GM06990 (cell line): ENCODE results near the gene KRTAP1-4.

Experiments used
- DNase-seq: peaks from one replicate; pipeline ENCODE4 v3.0.0-alpha.2; 2011; ENCODE audit not compliant: insufficient read length; ENCODE audit errors: extremely low read depth
- H3K27me3 ChIP-seq: replicated peaks from 2 replicates; pipeline ENCODE4 v1.6.0; 2011; ENCODE audit warnings: low read length; ENCODE audit not compliant: control insufficient read depth, insufficient read depth
- H3K36me3 ChIP-seq: 2 replicates; pipeline ENCODE4 v1.5.1; 2011; ENCODE audit warnings: low read length; ENCODE audit not compliant: control insufficient read depth, insufficient read depth
- H3K4me3 ChIP-seq: replicated peaks from 2 replicates; pipeline ENCODE4 v1.5.1; 2011; ENCODE audit warnings: low read depth, mild to moderate bottlenecking, control low read depth, low read length
- TF ChIP-seq, protein P1 (sequence below): IDR thresholded peaks from 2 replicates; pipeline ENCODE4 v1.5.1; 2011; ENCODE audit warnings: low read length, control low read depth, mild to moderate bottlenecking, inconsistent platforms; ENCODE audit not compliant: insufficient read depth, poor library complexity, severe bottlenecking

Gene KRTAP1-4

DNA sequence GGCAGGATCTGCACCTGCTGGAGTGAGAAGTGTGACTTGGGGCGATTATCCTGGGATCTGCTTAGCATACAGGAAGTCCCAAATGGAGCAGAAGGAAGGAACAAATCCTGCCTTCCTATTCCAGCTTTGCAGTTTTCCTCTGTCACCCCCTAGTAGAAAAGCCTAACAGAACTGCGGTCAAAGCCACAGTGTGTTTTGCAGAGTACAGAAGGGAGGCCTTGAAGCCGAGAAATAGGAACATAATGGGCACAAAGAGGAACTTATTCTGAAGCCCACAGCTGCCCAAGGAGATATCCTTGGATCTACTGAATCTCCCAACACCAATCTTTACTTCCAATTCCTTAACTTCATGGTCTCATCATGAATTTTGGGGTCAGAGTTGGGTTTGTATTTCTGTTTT lies 11.5 kb downstream of the KRTAP1-4 start:
- H3K4me3 ChIP-seq = no peak overlapping the region
- TF ChIP-seq, protein P1, sequence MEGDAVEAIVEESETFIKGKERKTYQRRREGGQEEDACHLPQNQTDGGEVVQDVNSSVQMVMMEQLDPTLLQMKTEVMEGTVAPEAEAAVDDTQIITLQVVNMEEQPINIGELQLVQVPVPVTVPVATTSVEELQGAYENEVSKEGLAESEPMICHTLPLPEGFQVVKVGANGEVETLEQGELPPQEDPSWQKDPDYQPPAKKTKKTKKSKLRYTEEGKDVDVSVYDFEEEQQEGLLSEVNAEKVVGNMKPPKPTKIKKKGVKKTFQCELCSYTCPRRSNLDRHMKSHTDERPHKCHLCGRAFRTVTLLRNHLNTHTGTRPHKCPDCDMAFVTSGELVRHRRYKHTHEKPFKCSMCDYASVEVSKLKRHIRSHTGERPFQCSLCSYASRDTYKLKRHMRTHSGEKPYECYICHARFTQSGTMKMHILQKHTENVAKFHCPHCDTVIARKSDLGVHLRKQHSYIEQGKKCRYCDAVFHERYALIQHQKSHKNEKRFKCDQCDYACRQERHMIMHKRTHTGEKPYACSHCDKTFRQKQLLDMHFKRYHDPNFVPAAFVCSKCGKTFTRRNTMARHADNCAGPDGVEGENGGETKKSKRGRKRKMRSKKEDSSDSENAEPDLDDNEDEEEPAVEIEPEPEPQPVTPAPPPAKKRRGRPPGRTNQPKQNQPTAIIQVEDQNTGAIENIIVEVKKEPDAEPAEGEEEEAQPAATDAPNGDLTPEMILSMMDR = no peak
- H3K27me3 ChIP-seq = no peaks in the 10 kb centered on the region
- H3K36me3 ChIP-seq = no peaks in the 10 kb centered on the region
- no peak for DNase-seq

DNA sequence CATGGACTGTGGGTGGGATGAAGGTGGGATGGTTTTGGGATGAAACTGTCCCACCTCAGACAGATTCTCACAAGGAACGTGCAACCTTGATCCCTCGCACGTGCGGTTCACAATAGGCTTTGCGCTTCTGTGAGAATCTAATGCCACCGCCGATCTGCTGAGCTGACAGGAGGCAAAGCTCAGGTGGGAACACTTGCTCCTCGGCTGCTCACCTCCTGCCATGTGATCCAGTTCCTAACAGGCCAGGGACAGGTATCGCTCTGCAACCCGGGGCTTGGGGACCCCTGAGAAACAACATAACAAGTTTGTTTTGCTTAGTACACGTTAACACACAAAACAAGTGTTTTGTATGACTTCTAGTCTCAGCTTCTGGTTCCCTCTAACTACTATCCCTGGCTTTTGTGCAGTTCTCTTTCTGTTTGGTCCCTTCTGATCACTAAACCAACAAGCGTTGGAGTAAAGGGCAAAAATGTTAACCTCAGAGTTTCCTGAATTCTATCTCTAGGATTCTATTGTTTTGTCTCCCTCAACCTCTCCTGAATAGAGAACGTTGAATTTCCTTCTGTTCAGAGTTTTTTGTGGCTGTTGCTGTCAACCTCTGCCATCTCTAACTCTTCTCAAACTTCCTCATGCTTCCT lies 13.3 kb downstream of the KRTAP1-4 start:
- Histone ChIP-seq H3K36me3 (no peaks in the 10 kb centered on the region), H3K27me3 (no peaks in the 10 kb centered on the region), H3K4me3 (no peak overlapping the region)
- TF ChIP-seq, protein P1 = no peak
- DNase-seq = no peak

DNA sequence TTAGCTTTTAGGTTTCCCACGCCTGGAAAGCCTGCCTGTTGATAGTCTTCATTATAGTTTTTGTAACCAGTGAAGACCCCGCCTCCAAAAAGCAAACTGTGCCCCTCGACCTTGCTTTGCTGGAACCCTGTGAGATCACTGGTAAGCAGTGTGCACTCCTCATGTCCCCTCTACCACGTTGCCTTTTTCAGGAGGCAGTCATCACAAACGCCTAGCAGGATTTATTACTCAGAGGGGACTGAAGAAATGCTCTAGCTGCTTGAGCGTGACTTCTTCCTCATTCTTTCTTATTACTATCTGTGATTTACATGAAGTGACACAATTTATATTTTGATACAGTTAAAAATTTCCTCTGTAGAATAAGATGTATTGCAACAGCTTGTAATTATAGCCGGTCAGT lies 14.5 kb downstream of the KRTAP1-4 start:
- no peak overlapping the region for H3K4me3 ChIP-seq
- DNase-seq = no peak
- no peaks in the 10 kb centered on the region for H3K27me3 ChIP-seq
- TF ChIP-seq, protein P1 = no peak
- no peaks in the 10 kb centered on the region for H3K36me3 ChIP-seq

DNA sequence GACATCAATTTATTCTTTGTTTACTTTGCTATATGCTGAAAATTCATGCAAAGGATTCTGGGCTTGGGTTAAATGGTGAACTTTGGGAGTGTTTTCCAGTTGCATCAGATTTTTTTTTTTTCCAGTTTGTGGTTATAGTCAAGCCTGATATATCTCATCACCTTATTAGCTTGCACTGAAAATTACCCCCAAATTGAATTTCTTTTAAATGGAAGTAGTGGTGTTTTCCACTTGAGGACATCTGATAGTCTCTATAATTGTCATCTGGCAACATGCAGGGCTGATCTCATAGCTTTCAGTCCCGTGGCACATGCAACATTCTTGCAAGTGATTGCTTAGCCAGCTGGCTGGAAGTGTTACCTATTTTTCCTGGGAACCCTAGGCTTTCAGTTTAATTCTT lies 16.4 kb downstream of the KRTAP1-4 start:
- Histone ChIP-seq H3K27me3 (no peaks in the 10 kb centered on the region), H3K4me3 (no peak overlapping the region), H3K36me3 (no peaks in the 10 kb centered on the region)
- no peak for DNase-seq
- TF ChIP-seq, protein P1 = no peak

DNA sequence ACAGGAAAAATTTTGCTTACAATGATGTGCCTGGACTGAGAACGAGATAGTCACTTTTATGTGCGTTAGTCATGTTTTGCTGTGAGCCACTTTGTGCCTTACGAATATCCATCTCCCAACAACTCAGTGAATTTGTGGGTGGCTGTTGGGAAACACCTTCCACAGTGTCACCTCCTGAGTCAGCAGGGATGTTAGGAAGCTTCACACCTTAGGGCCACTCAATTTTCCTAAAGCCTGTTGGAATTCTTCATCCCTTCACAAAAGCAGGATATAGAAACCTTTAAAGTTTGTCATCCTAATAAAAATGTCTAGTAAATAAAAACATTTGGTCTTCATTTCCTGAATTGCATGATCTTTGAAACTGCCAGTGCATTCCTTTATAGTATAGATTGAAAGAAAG lies 16.8 kb downstream of the KRTAP1-4 start:
- no peaks in the 10 kb centered on the region for H3K27me3 ChIP-seq
- no peak overlapping the region for H3K4me3 ChIP-seq
- TF ChIP-seq, protein P1 = no peak
- no peak for DNase-seq
- no peaks in the 10 kb centered on the region for H3K36me3 ChIP-seq

DNA sequence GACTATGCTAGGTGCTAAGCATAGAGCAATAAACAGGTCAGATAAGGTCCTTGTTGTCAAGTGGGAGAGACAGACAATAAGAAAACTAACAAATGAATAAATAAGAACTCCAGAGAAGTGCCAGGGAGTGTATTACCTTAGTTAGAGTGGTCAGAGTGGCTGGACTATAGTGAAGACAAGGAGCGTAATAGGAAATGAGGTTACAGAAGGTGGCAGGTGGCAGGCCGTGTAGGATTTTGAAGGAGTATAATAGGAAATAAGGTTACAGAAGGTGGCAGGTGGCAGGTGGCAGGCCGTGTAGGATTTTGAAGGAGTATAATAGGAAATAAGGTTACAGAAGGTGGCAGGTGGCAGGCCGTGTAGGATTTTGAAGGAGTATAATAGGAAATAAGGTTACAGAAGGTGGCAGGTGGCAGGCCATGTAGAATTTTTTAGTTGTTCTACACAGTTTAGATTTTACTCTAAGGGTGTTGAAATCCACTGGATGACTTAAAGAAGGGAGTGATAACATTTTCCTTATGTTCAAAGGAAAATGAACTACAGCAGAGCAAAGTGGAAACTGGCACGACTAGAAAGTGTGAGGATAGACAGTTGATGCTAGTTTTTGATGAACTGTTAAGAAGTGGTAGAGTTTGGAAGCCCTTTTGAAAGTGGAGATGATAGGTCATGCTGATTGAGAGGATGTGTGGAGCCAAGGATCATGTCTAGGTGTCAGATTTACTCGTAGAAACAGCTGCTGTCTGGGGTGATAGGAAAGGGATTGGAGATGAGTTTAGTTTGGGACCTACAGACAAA lies 17.5 kb downstream of the KRTAP1-4 start:
- Histone ChIP-seq H3K36me3 (no peaks in the 10 kb centered on the region), H3K4me3 (no peak overlapping the region), H3K27me3 (no peaks in the 10 kb centered on the region)
- DNase-seq = no peak
- TF ChIP-seq, protein P1 = no peak
